Fibroblast of gingiva (primary cell): ENCODE results near the gene ZMIZ1.
A peak's percentile ranks its signal among the peaks of the same experiment; 100 is the strongest.
"Not testable (repeated sequence)": the region's sequence is repeated elsewhere in the genome, so short reads cannot be mapped to it uniquely, and the experiment has no call there.

ENCODE experiments used
- DNase-seq: peaks from one replicate; pipeline ENCODE4 v3.0.0-alpha.2; 2011; ENCODE audit warnings: low read depth

Gene ZMIZ1

DNA sequence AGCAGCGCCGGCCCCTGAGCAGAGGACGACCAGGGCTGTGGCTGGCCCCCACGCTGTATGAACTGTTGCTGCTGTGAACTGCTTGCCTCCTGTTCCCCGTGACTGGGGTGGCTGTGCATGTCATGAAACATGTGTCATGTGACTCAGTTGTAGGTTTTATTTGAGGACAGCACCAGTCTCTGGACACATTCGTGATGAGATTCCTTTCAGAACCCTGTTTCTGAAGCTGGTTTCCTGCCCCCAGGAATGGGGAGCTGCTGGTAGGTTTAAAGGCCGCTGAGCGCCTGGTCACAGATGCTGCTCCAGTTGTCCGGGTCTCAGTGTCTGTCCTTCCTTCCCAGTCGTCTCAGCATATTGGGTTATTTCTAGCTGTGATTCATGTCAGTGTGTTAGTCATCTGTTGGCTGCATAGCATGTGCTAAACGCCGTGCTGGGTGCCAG lies 199.4 kb downstream of the ZMIZ1 start:
- peak; percentile 16 for DNase-seq

DNA sequence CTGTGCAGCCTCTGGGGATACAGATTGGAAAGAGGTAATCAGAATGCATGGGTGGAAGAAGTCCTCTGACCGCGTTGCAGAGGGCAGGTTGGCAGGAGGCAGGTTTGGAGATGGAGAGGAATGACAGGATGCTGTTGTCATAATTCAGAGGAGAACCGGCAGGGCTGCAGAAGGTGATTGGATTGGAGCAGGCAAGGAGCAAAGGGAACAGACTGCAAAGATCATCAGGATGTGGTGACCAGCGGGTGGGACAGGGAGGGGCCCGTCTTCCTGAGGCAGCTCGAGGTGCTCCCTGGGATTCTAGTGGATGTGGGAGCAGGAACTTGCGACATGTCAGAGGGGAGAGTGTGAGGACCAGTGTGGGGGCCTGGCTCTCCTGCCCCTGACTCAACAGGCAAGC lies 200.0 kb downstream of the ZMIZ1 start:
- no peak for DNase-seq

DNA sequence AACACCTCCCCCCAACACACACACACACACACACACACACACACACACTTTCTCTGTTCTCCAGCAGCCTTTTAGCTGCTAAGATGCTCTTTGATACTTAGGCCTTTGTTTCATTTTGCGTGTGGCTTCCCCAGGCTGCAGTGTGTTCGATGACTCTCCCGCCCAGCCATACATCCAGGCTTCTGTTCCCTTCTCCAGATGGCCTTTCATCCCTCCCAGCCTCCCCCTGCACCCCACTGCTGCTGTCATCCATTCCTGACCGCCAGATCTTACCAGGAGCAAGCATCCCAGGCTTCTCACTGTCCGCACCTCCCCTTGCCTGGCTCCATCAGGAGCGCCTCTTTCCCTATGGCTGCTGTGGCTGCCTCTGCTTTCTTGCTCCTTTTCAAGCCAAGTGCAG lies 200.7 kb downstream of the ZMIZ1 start:
- DNase-seq, result no peak

DNA sequence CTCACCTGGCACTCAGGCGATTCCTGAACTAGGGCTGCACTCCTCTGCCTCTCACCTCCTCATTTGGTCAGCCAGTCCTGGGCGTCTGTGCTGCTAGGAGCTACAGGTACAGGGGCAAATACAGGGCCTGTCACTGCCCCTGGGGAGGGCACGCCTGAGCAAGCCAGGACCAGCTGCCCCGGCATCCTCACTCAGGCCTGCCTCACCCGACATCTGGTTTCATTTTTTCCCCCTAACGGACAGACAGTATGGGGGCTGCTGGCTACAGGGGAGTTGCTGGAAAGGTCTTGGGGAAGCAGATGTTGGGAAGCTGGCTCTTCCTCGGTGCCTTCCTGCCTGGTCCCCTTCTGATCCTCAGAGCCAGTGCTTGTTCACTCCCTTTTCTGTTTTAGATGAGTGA lies 201.2 kb downstream of the ZMIZ1 start:
- no peak for DNase-seq

DNA sequence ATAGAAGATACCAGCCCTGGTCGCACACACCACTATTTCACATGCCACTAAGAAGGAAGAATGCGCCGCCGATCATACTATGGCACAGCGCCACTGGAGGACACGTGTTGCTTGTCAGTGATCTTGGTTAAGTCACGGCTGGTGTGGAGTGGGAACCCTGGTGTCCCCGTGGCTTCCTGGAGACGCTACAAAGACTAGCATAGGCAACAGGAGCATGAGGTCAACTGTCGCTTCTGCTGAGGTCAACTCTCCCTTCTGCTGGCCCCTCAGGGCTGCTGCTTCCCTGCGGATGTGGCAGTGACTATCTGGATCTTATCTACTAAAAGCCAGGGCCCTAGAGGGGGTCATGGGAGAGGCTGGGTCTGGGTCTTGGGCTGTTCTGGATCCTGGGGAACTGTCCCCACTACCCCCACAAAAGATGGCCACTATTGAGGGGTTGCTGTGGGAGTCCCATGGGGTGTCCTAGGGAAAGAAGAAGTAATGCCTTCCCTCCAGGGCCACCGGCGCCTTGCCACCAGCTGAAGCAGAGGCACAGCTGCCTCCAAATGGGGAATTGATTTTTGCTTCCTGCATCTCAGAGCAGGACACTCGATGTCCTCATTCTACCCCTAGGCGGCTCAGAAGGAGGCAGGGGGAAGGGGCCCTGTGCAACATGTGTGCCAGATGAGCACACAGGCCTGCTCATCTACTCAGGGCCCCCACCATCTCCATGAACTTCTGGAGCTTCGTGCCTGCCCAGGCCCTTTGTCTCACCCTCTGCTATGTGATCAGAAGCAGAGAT lies 201.9 kb downstream of the ZMIZ1 start:
- DNase-seq, result no peak

DNA sequence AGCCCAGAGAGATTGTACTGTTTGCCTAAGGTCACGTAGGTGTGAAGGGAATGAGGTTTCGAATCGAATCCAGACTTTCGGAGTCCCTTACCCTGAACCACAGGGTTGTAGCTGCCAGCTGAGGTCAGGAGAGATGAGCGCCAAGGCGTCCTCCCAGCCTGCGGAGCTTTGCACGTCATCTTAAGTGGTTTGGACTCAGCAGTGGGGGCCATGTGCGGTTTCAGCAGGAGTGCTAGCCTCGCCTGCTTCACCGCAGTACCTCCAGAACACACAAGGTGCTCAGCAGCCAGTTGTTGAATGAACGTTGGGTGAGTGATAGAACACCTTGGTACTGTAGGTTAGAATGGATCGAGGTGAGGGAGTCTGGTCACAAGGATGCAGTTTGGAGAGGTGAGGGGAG lies 203.6 kb downstream of the ZMIZ1 start:
- no peak for DNase-seq

DNA sequence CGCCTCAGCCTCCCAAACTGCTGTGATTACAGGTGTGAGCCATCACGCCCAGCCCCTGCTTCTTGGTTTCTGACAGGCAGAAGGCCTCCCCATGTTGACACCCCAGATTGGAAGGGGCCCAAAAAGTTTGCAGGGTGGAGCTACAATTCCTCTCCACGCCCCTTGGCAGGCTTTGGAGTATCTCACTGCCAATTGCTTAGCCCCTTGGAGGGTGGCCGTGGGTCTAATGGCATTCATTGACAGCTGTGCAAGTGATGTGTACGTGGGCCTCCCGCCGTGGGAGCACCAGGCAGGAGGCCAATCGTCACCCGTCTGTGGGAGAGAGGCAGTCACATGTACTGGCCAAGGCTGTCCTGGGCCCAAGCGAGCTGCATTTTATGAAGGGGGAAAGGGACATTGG lies 204.8 kb downstream of the ZMIZ1 start:
- no peak for DNase-seq

DNA sequence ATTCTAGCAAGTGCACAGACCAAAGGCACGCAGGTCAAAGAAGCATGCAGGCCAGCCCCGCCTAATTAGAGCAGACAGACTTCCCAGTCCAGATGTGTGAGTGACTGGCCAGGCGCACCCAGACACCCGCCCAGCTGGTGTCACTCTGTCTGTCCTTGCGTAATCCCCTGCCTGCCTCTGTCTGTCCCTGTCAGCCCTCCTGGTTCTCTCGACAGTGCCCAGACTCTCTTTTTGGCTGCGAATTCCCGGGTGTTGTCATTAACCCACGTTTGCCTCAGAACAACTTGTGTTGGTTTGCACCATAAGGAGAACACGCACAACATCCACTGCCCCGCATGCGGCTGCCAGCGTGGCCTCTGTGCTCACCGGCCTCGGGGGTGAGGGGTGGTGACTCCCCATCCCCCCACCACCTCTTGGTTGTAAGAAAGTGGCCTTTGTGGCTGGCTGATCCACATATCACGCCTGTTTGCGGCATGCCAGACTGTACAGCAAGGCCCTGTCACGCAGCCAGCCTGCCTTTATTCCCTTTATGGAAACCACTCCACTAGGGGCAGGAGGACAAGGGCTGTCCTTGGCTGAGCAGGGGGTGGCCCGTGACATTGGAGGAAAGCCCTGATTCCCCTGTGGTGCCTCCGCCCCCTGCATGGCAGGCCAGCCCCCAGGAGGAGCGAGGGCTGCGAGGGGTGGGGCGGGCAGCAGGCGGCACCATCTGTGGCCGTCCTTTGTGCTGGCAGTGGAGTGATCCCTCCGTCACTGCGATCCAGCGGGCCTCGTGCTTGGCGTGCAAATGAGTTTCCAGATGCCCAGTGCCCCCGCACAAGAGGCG lies 205.7 kb downstream of the ZMIZ1 start:
- DNase-seq, result peak; percentile 82

DNA sequence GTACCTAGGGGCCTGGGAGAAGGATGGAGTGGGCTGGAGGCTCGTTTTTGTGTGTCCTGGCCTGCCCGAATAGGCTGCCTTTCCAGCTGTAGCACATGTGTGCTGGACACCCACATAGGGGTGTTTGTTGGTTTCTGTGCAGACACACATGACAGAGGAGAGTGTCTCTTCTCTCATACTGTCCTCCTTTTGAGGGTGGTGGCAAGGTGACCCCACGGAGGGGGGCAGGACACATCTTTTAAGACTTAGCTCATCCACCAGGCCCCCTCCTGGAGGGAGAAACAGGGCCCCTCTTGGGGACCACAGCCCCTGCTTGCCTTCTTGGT lies 206.3 kb downstream of the ZMIZ1 start:
- no peak for DNase-seq

DNA sequence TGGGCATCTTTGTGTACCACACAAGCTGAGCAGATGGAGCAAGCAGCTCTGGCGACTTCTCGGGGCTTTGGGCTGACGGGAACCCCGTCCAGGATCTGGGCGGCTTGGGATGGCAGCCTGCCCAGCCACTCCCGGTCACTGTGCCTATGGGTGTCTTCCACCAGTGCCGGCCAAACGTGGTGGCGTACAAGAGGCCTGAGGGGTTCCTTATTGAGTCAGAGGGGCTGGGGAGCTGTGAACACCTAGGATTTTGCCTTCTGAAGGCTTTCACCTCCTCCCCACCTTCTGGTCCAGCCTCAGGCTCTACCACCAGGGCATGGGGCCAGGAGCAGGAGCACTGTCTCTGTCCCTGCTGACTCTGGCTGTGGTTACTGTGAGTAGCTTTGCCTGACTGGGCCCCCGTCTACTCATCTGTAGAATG lies 206.7 kb downstream of the ZMIZ1 start:
- no peak for DNase-seq

DNA sequence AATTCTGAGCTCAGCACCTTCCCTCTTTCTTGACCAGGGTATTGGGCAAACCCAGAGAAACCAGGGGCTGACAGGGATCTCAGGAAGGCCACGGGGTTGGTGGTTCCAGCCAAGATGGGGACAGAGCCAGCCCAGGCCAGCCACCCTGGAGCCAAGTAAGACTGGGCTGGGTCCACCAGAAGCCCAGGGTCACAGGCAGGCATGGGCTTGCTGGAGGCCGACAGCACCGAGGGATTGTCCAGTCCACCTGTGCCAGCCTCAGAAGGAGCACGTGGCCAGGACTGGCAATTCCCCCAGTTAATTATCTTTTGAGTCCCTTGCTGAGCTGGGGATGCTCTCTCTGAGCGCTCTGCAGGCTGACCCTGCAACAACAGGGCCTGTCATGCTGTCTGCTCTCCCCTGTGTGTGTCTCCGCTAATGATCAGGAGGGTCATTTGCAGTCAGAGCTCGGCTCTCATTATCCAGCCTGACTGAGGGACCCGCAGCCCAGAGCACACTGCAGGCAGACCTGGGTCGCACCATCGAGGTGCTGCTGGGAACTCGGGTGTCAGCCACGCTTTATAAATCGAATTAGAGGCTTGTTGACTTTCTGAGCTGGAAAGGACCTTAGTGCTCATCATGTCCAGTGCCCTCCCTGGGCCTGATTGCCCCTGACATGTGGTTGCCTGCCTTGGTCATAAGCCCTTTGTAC lies 209.0 kb downstream of the ZMIZ1 start:
- DNase-seq, result no peak

DNA sequence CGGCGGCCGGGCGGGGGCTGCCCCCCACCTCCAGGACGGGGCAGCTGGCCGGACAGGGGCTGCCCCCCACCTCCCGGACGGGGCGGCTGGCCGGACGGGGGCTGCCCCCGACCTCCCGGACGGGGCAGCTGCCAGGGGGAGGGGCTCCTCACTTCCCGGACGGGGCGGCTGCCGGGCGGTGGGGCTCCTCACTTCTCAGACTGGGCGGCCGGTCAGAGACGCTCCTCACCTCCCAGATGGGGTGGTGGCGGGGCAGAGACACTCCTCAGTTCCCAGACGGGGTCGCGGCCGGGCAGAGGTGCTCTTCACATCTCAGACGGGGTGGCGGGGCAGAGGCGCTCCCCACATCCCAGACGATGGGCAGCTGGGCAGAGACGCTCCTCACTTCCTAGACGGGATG lies 210.3 kb downstream of the ZMIZ1 start:
- not testable (repeated sequence) for DNase-seq

DNA sequence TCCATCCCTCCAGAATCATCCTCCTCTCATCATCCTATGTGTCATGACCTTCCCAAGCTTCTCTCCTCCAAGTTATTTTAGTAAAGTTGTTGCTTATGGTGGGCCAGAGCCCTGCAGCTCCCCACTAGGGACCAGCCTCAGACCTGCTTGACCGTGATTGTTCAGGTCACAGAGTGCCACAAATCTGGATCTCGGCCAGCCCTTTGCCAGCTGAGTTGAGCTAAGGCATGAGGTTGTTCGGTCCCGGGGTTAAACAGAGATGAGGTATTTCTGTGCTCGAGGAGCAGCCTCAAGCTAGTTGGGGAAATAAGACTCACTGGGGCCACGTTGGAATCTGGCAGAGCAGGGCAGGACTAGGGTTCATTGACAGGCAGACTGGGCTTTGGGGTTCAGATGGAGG lies 212.2 kb downstream of the ZMIZ1 start:
- no peak for DNase-seq

DNA sequence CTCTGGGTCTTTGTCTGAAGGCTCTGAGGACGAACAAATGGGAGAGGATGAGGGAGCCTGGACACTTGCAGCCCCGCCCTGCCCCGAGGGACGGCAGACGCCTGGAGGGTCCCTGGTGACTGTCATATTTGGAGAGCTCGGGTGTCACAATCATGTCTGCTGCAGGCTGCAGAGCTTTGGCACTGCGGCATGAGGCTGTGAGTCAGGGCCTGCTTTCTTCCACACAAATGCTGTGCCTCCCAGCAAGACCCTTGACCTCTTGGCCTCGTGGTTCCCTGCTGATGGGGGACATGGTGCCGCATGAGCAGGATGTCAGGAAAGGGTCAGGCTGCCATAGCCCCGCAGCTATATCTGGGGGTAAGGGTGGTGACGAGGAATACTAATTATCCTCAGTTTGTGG lies 213.6 kb downstream of the ZMIZ1 start:
- DNase-seq, result no peak

DNA sequence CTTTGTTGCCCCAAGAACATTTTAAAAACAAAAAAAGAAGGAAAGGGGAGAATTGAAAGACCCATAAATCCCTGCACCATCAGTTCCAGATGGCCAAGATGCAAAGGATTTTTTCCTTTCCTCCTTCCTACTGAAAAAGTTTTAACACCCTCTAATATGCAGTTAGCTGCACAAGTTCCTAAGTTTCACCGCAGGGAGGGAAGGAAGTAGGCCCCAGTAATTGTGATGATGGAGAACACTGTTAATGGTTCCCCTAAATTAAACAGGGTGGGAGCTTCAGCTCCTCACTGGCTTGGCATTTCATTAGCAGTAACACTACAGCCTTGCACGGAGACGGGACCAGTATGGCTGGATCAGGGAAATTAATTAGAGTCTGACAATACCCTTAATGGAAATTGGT lies 214.8 kb downstream of the ZMIZ1 start:
- no peak for DNase-seq

DNA sequence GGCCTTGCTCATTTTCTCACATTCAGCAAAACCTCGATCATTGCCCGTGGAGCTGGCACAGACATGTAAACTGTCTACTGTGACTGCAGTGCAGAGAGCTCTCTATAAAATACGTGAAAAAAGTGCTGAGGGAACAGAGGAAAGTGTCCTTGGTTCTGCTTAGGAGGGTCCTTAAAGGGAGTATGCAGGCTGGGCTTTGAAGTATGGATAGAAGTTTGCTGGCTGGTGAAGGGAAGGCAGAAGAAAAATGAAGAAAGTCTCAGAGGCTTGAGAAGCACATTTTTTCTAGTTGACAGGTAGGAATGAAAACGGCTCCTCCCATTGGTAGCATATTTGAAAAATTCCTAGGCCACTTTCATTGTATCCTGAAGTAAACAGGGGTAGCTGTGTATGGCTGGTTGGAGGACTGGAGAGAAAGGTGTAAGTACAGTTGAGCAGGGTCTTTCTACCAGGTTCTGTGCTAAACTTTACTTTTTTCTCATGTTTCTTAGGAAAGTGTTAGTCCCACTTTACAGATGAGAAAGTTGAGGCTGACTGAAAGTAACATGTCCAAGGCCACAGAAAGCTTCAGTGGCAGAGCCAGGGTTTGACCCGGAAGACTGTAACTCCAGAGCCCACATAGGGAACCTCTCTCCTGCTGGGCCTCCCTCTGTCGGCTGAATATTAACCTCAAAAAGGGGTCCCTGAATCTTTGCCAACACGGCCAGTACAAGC lies 215.5 kb downstream of the ZMIZ1 start:
- no peak for DNase-seq

DNA sequence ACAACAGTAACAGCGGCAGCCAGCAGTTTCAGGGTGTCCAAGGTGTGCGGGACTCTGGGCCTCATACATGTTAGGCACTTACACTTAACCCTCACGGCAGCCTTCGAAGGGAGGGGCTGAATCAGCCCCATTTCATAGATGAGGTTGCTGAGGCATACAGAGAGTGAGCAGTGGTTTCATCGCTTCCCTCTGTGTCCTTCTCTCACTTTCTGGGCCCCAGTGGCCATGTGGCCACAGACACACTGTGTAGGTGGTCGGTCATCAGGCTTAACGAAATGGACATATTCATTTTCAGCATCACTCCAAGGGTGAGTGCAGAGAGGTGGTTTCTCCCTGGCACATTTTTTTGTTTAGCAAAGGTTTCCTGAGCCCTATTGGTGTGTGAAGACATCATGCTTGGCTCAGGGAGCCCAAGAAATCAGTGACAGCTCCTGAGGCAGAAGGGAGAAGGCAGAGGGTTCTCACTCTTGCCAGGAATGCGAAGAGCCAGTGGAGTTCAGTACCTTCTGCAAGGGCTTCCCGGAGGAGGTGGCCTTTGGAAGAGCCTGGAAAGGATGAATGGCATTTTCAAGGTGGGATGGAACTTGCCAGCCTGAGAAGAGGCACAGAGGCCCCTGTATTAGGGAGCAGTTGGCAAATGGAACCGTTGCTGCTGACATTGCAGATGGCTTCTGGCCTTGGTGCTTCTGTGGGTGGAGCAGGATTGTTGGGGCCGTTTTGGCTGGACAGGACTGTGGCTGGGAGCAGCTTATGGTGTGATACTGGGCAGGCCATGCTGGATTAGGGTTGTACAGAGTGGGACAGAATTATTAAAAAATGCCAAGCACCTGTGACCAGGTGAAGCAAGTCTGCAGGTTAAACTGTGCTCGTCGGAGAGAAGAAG lies 216.8 kb downstream of the ZMIZ1 start:
- DNase-seq, result no peak

DNA sequence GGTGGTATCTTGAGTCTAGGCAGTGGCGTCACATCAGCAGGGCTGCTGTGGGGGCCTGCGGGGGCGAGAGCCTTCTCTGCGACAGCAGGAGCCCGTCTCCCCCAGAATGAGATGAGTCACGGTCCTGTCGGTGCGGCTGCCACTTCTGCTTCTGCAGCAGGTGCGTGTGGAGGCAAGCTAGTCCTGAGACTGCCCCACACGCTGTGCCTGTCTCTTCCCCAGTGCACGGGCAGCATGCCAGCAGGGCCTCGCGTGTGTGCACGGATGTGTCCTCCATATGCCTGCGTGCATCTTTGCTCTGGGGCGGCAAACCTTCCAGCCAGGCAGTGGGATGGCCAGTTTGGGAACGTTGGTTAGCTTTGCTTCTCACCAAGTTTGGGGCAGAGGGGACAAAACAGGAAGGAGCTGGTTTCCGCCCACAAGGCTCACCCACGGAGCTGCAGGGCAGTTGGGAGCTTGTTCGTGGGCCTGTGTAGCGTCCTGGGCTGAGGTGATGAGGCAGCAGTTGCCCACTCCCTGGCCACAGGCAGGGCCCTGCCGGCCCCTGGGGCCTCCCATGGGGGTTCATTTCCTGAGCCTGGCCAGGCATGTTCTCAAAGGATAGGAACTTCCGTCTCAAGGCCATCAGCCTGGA lies 217.7 kb downstream of the ZMIZ1 start:
- no peak for DNase-seq

DNA sequence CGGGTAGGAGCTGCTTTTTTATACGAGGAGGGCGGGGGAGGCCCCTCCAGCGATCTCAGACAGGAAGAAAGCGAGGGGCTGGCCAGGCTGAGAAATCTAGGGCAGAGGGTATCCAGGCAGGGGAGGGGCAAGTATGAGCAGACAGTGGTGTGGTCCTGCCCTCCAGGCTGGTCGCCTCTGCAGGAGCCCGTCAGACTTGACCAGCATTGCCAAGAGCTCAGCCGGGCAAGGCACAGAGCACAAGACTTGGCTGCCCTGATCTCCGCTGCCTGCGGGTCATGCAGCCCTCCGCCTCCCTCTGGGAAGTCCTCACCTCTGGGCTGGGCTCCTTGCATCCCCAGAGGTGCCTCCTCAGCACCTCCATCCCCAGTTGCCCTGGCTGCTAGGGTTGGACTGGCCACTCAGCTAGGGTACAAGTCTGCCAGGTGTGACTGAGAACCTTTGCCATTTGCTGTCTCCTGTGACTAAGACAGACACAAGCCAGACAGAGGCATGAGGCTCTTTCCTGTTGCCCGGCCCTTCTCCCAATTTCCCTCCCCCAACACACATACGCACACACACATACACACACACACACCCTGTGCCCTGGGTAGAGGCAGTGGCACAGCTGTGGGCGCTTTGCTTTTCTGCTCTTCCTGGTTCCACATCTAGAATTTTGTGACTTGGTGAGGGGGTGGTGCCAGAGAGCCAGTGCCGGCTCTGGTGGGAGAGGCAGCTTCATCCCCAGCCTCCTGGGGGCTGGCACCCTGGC lies 219.4 kb downstream of the ZMIZ1 start:
- DNase-seq, result no peak

DNA sequence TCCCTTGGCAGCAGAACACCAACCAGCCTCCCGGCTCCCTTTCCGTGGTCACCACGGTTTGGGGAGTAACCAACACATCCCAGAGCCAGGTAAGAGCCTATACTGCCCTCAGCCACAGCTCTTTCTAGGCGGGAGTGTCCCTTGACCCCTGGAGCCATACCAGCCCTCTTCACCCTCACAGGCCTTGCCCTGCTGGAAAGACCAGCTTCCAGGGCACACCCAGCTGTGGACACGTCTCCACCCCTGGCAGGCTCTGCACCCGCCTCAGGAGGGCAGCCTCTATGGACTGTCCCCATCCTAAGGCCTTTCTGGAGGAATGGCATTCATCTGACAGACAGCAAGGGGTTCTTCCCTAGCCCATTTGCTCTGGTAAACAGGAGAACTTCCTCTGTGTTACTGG lies 221.0 kb downstream of the ZMIZ1 start:
- DNase-seq, result no peak
